Measurements from ENCODE around the gene PANX2. TPM values are rescaled to one million over a fixed set of nuclear protein-coding genes. Genes with fewer than 3 reads are reported as not detected.

The PANX2 gene
- total and polyA plus RNA-seq, 9 of the 15 experiments (the other 6 are each of a cell fraction or from before 2014, with no cell fraction given): 0.01 to 3.9 (median 0.67) TPM; not detected in 1

- FAIRE-seq (no peak), DNase-seq (ENCODE audit: extremely low read depth in 1 of 4, low spot score in 3 of 4) (no peak), ATAC-seq (no peak)
- H3K27ac ChIP-seq (ENCODE audit: extremely low read depth, low read depth, low read length): no peak overlapping the region
- H3K9me1 ChIP-seq (ENCODE audit: control insufficient read depth, insufficient read depth, low read length): no peaks in the 10 kb centered on the region
- H3K79me2 ChIP-seq (ENCODE audit: control insufficient read depth, insufficient read depth, low read length): peaks cover 13% of the 10 kb centered on the region; the same call in 2 of the 3 replicates
- H2AFZ ChIP-seq (ENCODE audit: low read depth, low read length): no peak overlapping the region
- no peaks in the 10 kb centered on the region for H4K20me1 ChIP-seq (replicated peaks; ENCODE audit: control insufficient read depth, insufficient read depth, low read length)
- in situ Hi-C loops (cut with MboI) (no loop called here), intact Hi-C loops (cut with micrococcal nuclease) (no loop called here)
- H3K4me1 ChIP-seq (replicated peaks in 1 of 2; ENCODE audit: control insufficient read depth in 2 of 2, insufficient read depth in 2 of 2, low read length in 2 of 2): peaks cover 0 to 30% of the 10 kb centered on the region in 2 experiments; a peak in 3 of 5 replicates
- WGBS (ENCODE audit: insufficient coverage, low coverage, missing lambda C conversion rate): 98% methylated on average over 24 of the region's 57 CpGs
- H3K4me3 ChIP-seq: no peak overlapping the region
- CTCF ChIA-PET (ENCODE audit: low intra/inter-chr PET ratio): no interaction called here
- TF ChIP-seq HNRNPH1 (optimal IDR thresholded peaks at IDR 0.05; ENCODE audit: low read depth, low read length) (no peak), HEY1 (CRISPR knock-in tag; IDR thresholded peaks at IDR 0.05; ENCODE audit: borderline replicate concordance) (no peak), ZKSCAN8 (CRISPR knock-in tag; IDR thresholded peaks at IDR 0.05) (no peak), TEAD4 (IDR thresholded peaks at IDR 0.05; ENCODE audit: low read length) (no peak), TEAD4 (CRISPR knock-in tag; IDR thresholded peaks at IDR 0.05; ENCODE audit: borderline replicate concordance) (no peak), NCOA2 (IDR thresholded peaks at IDR 0.05; ENCODE audit: partially characterized antibody in 2 of 2) (no peak), POLR2AphosphoS2 (IDR thresholded peaks at IDR 0.05; ENCODE audit: low read length) (no peak), RBFOX2 (IDR thresholded peaks at IDR 0.05; ENCODE audit: low read depth, low read length) (peak; percentile 52), POU5F1 (IDR thresholded peaks at IDR 0.05; ENCODE audit: borderline replicate concordance, low read depth, low read length, partially characterized antibody) (no peak), ERF (CRISPR knock-in tag; IDR thresholded peaks at IDR 0.05) (no peak), POLR2G (IDR thresholded peaks at IDR 0.05; ENCODE audit: low read depth, low read length) (peak; percentile 56; the same call in 1 of the 2 replicates), ZBTB33 (CRISPR knock-in tag; IDR thresholded peaks at IDR 0.05) (0 out of 2 replicates have a peak, but pooled peaks have one; percentile 14), ELK1 (CRISPR knock-in tag; IDR thresholded peaks at IDR 0.05) (no peak), RBM22 (IDR thresholded peaks at IDR 0.05; ENCODE audit: low read depth, low read length, poor library complexity, severe bottlenecking) (peak; percentile 46)
- TF ChIP-seq, protein P1, sequence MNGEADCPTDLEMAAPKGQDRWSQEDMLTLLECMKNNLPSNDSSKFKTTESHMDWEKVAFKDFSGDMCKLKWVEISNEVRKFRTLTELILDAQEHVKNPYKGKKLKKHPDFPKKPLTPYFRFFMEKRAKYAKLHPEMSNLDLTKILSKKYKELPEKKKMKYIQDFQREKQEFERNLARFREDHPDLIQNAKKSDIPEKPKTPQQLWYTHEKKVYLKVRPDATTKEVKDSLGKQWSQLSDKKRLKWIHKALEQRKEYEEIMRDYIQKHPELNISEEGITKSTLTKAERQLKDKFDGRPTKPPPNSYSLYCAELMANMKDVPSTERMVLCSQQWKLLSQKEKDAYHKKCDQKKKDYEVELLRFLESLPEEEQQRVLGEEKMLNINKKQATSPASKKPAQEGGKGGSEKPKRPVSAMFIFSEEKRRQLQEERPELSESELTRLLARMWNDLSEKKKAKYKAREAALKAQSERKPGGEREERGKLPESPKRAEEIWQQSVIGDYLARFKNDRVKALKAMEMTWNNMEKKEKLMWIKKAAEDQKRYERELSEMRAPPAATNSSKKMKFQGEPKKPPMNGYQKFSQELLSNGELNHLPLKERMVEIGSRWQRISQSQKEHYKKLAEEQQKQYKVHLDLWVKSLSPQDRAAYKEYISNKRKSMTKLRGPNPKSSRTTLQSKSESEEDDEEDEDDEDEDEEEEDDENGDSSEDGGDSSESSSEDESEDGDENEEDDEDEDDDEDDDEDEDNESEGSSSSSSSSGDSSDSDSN (IDR thresholded peaks at IDR 0.05; ENCODE audit: borderline replicate concordance in 1 of 2, low read depth in 2 of 2, low read length in 2 of 2): no peak
- no peak overlapping the region; a peak in 1 of 4 replicates for H3K9ac ChIP-seq (ENCODE audit: insufficient read depth in 1 of 2, low read depth in 2 of 2, low read length in 2 of 2)
- no TSS peak for BruUV-seq (replicated peaks)
- 0 out of 2 replicates have a peak, but pooled peaks cover 1% of the 10 kb centered on the region for H3K9me3 ChIP-seq (replicated peaks; ENCODE audit: control insufficient read depth, insufficient read depth, low read depth, low read length)
- H3K27me3 ChIP-seq (ENCODE audit: control insufficient read depth in 2 of 2, insufficient read depth in 2 of 2, low read length in 2 of 2): no peaks in the 10 kb centered on the region
- no peak overlapping the region for H3K4me2 ChIP-seq (ENCODE audit: insufficient read depth, low read length)
- POLR2A ChIA-PET: interaction anchor here (0.6 to 1.1 kb wide), 2 partner anchors 10 to 56 kb away, joined by 3 to 4 read pairs; no protein-coding TSS in a partner anchor
- H3K36me3 ChIP-seq (ENCODE audit: control insufficient read depth, insufficient read depth, low read length): peaks cover 89% of the 10 kb centered on the region; the same call in 2 of the 3 replicates
These were observed 46.4 kb downstream of the PANX2 start for GRCh38 chr22:50216684-50217520.
